ENCODE measurements around the gene PHLDA2. TPM values are rescaled to one million over a fixed set of nuclear protein-coding genes. Genes with fewer than 3 reads are reported as not detected.

The PHLDA2 gene
- total and polyA plus RNA-seq, 9 of the 15 experiments (the other 6 are each of a cell fraction or from before 2014, with no cell fraction given): 0.43 to 42.4 (median 4.7) TPM

- H3K9me3 ChIP-seq (replicated peaks; ENCODE audit: control insufficient read depth, insufficient read depth, low read depth, low read length): peaks cover 9% of the 10 kb centered on the region
- H3K79me2 ChIP-seq (ENCODE audit: control insufficient read depth, insufficient read depth, low read length): no peaks in the 10 kb centered on the region
- no peaks in the 10 kb centered on the region for H3K27me3 ChIP-seq (ENCODE audit: control insufficient read depth in 2 of 2, insufficient read depth in 2 of 2, low read length in 2 of 2)
- ChIA-PET POLR2A (interaction anchor here (0.5 to 0.6 kb wide), 2 partner anchors 8 to 47 kb away, joined by 3 to 4 read pairs; no protein-coding TSS in a partner anchor), CTCF (ENCODE audit: low intra/inter-chr PET ratio) (no interaction called here)
- H4K20me1 ChIP-seq (replicated peaks; ENCODE audit: control insufficient read depth, insufficient read depth, low read length): peaks cover 2% of the 10 kb centered on the region; the same call in 1 of the 2 replicates
- H3K27ac ChIP-seq (ENCODE audit: extremely low read depth, low read depth, low read length): no peak overlapping the region
- H3K4me2 ChIP-seq (ENCODE audit: insufficient read depth, low read length): no peak overlapping the region
- H3K9me1 ChIP-seq (ENCODE audit: control insufficient read depth, insufficient read depth, low read length): no peaks in the 10 kb centered on the region
- WGBS (ENCODE audit: insufficient coverage, low coverage, missing lambda C conversion rate): 77% methylated on average over 14 of the region's 14 CpGs
- no TSS peak for BruUV-seq (replicated peaks)
- no peak overlapping the region for H2AFZ ChIP-seq (ENCODE audit: low read depth, low read length)
- FAIRE-seq (no peak), DNase-seq (ENCODE audit: extremely low read depth in 1 of 4, low spot score in 3 of 4) (no peak), ATAC-seq (no peak)
- in situ Hi-C loops (cut with MboI) (no loop called here), intact Hi-C loops (cut with micrococcal nuclease) (no loop called here)
- peak overlapping the region in 1 of 2 experiments; percentile 17; a peak in 1 of 4 replicates for H3K9ac ChIP-seq (ENCODE audit: insufficient read depth in 1 of 2, low read depth in 2 of 2, low read length in 2 of 2)
- H3K36me3 ChIP-seq (ENCODE audit: control insufficient read depth, insufficient read depth, low read length): no peaks in the 10 kb centered on the region
- H3K4me3 ChIP-seq: no peak overlapping the region
- peaks cover 6 to 37% of the 10 kb centered on the region in 2 experiments; a peak in 4 of 5 replicates for H3K4me1 ChIP-seq (replicated peaks in 1 of 2; ENCODE audit: control insufficient read depth in 2 of 2, insufficient read depth in 2 of 2, low read length in 2 of 2)
- TF ChIP-seq ZBTB49 (CRISPR knock-in tag; IDR thresholded peaks at IDR 0.05; ENCODE audit: borderline replicate concordance) (no peak), RHOXF2B (CRISPR knock-in tag; conservative IDR thresholded peaks at IDR 0.05) (no peak), HEY1 (CRISPR knock-in tag; IDR thresholded peaks at IDR 0.05; ENCODE audit: borderline replicate concordance) (no peak), HNRNPLL (IDR thresholded peaks at IDR 0.05; ENCODE audit: low read depth, low read length, poor library complexity, severe bottlenecking) (no peak)
Observed at GRCh38 chr11:2934611-2935239, 5.5 kb upstream of the PHLDA2 start.

All from K562 (cell line).